Breast epithelium (tissue), 3 donors: Measurements from ENCODE around the gene MAP3K3.

Experiments used
- CTCF ChIP-seq, 3 donors: fragments of 450-650 bp; IDR thresholded peaks; one replicate each; pipeline ENCODE4 v1.5.1; 2016 to 2017; ENCODE audit warnings: antibody characterized with exemption in 3 of 3, mild to moderate bottlenecking in 3 of 3, moderate library complexity in 3 of 3
- POLR2A ChIP-seq: fragments of 450-650 bp; IDR thresholded peaks from one replicate; pipeline ENCODE4 v1.6.1; 2016; ENCODE audit warnings: antibody characterized with exemption, mild to moderate bottlenecking, moderate library complexity

GRCh38 chr17:63652106-63652505 lies 29.9 kb downstream of the MAP3K3 start:
- TF ChIP-seq CTCF (IDR thresholded peaks at IDR 0.05) (no peak), POLR2A (no peak)
